Hippocampal formation (tissue), 2 donors: Measurements from ENCODE around the gene EVL.
"Not testable (repeated sequence)": the region's sequence is repeated elsewhere in the genome, so short reads cannot be mapped to it uniquely, and the experiment has no call there.

Source experiments
- DNase-seq, 2 donors: peaks; one replicate each; lab custom pipeline; 2025; lab: John Stamatoyannopoulos, UW

EVL gene

DNA sequence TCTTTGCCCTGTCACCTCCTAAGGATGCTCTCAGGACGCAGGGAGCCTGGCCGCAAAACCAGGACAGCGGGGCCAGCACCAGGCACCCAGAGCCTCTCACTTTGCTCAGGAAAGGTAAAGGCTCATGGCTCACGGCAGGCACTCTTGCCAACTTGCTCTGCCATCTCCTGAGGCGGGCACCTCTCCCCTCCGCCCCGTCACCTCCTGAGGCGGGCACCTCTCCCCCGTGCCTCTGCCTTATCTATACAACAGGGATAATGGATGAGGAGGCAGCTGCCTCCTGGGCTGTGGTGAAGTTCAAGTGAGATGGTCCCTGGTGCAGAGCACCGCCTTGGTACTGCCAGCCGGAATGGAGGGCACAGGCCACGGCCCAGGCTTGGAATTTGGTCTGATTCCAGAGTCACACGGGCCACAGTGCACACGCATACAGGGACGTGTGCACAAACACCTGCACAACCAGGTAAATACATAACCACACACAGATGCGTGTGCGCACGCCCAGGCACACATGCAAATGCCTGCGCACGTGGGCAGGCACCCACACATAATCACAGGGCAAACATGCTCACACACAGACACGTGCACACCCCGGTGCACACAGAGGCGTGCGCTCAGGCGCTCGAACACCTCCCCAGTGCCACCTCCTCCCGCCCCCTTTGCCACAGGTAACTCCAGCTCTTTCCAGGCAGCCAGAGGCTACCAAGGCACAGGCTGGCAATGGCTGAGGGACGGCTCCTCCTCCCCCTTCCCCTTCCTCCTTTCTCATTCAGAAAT is 82.7 kb downstream of the EVL start:
- no peak for DNase-seq

DNA sequence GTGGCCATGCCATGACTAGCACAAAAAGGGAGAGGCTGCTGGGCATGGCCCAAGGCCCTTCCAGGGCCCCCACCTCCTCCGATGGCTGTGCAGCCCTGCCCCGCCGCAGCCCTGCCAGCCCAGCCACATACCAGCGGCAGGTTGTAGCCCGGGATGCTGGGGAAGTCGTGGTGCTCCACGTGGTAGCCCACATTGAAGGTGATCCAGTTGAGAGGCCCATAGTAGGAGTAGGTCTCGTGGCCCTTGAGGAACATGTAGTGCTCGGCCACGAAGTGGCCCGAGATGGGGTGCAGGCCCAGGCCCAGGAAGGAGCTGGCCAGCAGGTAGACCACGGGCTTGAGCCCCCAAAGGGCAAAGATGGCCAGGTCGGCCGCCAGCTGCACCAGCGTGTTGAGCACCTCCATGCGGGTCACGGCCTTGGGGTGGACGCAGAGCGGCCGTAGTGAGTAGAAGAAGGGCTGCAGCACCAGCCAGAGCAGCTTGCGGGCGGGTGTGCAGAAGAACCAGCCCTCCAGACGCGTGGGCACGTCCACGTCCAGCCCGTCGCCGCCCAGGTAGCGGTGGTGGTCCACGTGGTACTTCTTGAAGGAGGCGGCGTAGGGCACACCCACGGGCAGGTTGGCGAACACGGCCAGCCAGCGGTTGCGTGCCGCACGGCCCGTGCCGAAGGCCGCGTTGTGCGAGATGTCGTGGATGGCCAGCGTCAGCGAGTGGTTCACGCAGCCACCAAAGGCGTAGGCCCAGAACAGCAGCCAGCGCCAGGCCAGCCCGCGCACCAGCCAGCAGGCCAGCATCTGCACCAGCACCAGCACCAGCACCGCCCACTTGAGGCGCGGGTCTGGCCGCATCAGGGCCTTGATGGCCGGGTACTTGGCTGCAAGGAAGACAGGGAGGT is 83.9 kb downstream of the EVL start:
- DNase-seq, result no peak

DNA sequence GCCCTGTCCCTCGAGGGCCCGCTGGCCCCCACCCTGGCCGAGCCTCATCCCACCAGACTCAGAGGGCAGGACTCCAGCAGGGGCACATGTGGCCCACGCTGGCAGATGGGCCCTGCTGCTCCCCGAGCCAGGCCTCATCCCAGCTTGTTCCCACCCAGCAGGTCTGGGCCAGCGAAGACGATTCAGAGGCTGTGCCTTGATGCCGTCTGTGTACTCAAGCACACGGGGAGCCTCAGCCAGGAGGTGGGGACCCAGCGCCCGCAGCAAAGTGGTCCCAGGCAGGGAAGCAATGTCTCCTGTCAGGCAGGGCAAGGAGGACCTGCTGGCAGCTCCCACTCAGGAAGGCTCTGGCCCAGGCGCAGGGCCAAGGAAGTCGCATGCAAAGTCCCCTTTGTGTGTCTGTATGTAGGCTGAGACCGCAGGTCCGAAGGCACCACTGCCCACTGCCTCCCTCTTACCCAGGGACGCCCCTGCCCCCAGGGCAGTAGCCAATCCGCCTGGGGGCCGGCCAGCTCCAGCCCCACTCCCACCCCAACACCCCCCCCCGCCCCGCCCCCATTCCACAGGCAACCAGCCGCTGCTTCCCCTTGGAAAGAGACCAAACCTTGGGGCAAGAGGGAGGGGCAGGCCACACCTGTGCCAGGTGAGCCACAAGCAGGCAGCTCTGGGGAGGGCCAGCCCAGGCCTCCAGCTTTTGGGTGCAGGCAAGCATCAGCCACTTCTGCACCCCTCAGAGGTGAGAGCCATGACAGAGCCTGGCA is 84.8 kb downstream of the EVL start:
- no peak for DNase-seq

DNA sequence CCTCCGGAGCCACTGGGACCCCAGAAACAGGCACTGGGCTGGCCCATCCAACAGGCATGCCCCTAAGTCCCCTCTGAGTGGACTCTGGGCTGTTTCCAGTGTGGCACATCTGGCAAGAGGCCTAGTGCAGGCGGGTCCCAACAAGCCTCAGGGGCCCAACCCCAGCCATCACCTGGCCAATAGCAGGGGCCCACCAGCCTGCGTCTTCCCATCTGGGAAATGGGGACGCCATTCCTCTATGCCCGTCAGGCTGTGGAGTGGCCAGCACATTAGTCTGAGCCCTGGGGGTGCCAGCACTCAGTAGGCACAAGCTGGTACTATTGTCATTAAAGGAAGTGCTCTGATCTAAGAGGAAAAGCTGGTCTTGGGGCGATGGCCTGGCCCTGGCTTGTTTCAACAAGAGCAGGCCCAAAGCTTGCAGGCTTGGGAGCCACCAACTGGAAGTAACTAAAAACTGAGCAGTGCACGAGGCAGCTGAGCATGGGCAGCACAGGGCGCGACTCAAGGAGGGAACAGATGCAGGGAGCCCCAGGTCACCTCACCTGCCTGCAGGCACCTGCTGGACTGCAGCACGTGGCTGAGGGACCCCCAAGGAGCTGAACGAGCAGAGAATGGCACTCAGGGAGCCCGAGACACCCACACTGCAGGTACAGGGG is 85.8 kb downstream of the EVL start:
- DNase-seq, result no peak

DNA sequence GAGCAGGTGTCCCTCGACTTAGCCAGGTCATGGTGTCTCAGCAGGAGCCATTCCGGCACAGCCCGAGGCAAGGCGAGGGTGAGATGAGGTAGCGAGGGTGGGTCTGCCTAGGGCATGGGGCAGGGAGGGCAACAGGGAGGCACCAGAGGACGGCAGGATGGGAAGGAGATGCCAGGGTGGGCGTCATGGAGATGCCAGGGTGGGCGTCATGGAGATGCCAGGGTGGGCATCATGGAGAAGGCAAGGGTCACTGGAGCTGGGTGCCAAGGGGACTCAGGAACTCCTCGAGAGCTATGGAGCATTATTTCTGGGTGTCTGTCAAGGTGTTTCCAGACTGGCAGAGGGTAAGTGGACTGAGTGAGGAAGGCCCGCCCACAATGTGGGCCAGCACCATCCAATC is 86.9 kb downstream of the EVL start:
- no peak for DNase-seq

DNA sequence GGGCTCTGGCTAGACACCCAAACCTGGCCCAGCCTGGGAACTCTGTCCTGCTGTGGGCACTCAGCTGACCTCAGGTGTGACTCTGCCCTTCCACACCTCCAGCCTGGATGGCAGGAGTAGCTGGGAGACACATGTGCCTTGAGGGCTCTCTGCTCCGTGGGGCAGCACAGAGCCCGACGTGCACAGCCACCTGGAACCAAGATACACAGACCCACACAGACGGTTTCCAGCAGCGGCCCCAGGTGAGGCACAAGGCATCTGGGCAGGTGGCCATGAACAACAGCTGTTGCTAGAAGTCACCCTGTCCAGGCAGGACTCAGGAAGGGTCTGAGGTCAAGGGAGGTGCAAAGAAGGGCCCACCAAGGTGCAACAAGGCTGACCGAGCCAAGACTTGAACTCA is 88.3 kb downstream of the EVL start:
- no peak for DNase-seq

DNA sequence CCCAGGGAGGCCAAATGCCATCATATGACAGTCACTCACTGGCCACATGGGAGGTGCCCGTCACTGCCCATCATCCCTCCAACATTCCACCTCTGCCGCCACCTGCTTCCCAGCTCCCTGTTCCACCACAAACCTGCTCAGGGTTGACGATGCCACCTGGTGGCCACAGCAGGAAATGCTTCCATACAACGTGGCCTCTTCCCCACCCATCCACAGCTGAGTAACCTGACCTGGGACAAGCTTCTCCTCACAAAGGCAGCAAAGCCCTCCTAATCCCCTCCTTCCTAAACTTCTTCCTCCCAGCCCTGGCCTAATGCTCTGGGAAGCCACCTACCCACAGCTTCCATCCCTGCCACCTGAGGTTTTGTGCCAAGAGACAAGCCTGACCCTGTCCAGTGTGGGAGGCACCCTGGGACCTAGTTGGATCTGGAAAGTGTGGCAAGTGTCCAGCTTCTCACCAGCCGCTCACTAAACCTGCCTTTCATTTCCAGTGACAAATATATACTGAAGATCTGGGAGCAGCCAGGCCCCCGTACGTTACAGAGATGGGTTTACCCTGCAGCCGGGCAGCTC is 89.9 kb downstream of the EVL start:
- no peak for DNase-seq

DNA sequence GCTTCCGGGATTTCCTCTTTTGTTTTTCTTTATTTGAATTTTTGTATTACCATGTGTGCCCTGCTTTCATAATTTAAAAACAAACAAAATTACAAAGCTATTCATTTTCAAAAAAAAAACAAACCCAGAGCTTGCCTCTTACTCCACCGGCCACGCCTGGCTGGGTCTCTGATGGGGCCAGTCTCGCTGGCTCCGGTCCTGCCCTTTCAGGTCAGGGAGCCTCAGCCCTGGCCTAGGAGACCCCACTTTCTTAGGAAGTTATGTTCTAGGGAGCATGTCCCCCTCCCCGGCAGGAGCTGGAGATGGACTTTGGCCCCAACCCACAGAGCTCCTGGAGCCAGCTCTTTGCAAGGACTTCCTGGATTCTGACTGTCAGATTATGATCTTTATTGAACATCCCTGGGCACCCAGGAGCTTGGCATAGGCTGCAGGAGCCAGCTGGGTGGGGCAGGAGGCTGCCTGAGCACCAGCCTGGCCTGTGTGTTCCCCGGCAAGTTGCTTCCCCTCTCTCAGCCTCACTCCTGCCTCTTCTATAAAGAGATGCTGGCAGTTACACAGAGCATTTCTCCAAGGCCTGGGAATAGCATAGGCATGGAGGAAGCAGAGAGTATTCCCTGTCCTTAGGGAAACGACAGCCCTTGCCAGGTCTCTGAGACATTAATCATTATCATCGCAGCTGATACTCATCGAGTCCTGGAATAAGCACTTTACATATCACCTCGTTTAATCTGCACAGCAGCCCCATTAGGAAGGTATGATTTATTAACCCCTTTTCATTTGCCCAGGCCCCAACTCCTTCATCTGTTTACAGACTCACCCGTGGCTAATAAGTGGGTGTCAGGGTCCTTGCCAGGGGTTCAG is 90.8 kb downstream of the EVL start:
- no peak for DNase-seq

DNA sequence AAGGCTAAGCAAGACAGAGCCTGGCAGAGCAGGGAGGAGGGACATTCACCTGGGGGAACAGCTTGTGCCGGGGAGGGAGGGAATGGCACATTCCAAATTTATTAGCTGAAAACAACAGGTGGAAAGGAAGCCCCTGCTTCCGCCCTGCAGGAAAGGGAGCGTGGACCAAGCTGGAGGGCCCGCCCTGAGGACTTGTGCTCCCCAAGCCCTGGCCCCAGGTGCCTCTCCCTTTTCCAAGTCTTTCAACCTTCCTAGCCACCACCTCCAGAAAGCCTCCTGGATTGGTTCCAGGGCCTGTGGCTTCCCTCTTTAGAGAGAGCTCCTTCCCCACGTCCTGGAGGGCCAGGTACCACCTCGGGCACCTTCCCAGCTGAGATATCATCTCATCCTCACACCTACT is 91.6 kb downstream of the EVL start:
- DNase-seq, result no peak

DNA sequence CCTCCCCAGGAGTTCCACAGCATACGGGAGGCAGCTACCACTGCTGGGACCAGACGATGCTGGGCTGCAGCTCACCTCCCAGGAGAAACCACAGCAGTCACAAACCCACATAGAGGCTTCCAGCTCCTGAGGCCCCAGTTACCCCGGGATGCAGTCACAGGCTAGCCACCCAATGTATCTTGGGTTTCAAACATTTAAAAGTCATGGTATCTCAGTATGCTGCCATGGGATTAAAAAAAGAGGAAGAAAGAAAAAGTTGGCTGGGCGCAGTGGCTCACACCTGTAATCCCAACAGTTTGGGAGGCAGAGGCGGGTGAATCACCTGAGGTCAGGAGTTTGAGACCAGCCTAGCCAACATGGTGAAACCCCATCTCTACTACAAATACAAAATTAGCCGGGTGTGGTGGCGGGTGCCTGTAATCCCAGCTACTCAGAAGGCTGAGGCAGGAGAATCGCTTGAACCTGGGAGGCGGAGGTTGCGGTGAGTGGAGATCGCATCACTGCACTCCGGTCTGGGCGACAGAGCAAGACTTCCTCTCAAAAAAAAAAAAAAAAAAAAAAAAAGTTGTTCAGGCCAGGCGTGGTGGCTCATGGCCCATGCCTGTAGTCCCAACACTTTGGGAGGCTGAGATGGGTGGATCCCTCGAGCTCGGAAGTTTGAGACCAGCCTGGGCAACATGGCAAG is 92.5 kb downstream of the EVL start:
- DNase-seq, result not testable (repeated sequence)

DNA sequence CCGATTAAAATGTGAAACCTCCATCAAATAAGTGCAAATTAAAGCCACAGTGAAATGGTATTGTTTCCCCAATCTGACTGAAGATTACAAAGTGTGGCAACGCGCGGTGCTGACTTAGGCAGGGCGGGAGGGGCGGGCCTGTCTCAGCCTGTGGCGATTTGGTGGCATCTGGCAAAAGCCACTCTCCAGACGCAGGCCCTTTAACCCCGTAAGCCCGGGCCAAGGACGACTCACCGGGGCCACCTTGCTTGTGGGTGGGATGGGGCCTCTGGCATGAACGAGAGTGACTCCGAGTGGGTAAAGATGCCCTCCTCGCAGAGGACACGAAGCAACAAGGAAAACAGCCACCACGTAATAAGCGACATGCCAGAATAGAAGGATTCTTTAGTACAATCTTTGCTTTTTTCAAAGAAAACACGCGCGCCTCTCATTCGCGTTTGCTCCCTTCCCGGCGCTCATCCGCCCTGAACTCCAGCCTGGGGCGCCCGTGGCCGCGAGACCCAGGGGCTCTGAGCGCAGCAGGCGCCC is 93.4 kb downstream of the EVL start:
- no peak for DNase-seq

DNA sequence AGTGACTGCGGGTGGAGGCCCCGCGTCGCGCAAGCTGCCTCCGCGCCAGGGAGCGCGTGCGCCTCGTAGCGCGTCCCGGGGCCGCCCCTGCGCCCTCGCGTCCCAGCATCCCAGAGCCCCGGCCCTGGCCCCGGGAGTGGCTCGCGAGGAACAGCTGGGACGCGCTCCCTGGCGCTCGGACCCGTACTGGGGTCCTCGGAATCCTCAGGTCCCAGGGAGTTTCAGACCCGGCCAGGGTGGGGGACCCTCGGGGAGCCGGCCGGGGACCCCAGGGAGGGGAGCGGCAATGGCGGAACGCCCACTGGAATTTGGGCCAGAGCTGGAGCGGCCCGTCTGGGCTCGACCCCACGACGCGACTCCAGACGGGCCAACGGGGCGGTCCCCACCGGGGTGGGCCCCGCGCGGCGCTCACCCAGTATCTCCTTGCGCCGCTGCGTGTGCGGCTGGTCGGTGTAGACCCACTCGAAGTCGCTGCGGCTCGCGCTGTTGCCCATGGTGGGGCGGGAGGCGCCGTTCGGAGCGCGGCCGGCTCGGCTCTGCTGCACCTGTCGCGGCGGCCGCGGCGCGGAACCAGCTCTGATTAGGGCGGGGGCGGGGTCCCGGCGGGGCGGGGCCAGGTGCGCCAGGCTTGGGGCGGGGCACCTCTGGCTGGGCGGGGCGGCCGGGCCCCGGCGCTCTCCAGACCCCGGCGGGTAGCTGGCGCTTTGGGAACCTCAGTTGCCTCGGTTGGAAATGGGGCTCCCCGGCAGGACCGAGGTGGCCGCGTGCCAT is 94.1 kb downstream of the EVL start, which contains the start of gene DEGS2:
Gene DEGS2 (minus strand): TSS at position 552 of the 771 bp plus-strand sequence. CDS start 58 bp downstream, at position 494.
- no peak for DNase-seq

DNA sequence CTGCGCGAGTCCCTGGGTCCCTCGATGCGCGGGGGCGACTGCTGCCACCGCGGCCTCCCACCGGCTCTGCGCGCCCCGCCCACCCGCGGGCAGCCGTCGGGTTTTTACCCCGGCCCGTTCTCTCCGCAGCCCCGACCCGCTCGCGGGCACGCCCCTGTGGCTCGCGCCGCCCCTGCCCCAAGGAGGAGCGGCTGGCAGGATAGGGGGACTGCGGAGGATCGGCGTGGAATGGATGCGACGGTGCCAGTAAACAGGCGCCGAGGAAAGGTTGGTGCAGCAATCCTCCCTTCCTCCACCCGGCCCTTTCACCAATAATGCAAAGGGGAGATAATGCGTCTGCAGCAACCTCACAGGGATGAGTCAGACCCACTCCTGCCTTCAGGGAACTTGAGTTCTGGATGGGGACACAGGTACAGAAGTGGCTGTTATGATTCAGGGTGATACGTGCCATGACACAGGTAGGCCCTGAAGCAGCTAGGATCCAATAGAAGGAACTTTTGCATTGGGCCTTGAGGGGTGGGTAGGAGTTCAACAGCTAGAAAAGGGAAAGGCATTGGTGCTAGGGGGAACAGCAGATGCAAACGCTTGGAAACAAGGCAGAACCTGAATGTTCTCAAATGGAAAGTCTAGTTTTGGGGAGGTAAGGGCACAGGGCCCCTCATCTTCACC is 94.8 kb downstream of the EVL start:
- DNase-seq, result no peak

DNA sequence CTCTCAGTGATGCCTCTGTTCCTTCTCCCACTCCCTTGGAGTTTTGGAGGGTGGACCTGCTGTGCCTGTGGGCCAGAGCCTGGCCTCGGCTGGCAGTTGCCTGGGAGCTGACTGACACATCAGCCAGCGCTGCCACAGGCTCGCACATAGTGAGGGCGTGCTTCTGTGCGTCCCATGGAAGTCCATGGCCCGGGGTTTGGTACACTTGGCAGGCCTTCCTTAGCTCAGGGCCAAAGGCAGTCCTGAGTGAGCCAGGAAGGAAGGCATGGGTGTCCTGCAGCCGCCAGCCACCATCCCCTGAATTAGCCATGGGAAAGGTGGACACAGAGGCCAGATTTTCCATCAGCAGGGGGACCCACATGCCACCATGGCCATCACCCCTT is 95.3 kb downstream of the EVL start:
- DNase-seq, result no peak

DNA sequence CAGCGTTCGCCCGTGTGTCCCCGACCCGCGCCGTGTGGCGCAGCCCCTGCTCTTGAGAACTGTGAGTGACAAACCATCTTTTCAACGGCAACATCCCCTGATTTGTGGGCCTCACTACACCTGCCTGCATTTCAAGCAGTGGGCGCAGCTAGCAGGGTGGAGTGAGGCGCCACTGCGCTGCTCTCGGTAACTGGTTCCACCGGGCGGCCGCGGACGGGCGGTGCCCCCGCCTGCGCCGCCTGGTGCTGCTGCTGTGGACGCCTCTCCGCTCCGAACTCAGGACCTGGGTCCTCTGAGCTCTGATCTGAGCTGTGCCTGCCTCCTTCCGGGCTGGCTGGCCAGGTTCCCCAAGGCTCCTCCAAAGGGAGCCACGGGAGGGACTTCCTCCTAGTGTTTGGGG is 100.2 kb downstream of the EVL start:
- DNase-seq, result no peak

DNA sequence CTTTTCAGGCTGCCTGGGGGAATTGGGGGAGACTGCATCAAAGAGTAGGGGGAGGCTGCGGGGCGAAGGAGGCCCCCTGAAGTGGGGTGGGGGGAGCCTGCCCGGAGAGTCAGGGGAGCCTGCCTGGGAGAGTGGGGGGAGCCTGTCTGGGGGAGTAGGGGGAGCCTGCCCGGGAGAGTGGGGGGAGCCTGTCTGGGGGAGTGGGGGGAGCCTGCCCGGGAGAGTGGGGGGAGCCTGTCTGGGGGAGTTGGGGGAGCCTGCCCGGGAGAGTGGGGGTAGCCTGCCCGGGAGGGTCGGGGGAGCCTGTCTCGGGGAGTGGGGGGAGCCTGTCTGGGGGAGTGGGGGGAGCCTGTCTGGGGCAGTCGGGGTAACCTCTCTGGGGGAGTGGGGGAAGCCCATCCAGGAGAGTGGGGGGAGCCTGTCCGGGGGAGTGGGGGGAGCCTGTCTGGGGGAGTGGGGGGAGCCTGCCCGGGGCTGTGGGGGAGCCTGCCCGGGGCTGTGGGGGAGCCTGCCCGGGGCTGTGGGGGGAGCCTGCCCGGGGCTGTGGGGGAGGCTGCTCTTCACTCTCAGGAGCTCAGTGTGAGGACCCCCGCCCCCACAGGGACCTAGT is 100.7 kb downstream of the EVL start:
- no peak for DNase-seq

DNA sequence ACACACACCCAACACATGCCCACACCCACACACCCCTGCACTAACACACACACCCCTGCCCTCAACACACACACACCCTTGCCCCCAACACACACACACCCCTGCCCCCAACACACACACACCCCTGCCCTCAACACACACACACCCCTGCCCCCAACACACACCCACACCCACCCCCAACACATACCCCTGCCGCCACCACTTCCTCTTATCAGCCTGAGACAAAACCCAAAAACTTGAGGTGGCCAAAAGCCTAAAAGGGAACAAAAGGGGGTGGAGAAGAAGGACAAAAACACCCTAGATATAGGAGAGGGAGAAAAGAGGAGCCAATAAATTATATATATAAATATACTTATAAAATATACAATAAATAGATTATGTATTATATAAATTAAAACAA is 103.3 kb downstream of the EVL start:
- no peak for DNase-seq

DNA sequence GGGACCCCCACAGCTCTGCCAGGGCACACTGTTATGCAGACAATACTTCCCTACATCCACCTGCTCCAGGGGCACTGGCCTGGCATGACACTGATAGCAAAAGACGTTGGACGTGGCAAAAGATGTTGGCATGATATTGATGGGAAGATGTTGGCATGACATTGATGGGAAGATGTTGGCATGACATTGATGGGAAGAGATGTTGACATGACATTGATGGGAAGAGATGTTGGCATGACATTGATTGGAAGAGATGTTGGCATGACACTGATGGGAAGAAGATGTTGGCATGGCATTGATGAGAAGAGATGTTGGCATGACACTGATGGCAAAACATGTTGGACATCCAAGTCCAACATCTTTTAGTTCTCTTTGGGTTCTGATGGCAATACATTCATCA is 105.7 kb downstream of the EVL start:
- DNase-seq, result no peak
